Endodermal cell (in vitro differentiated cells): ENCODE results near the gene DGLUCY. TPM values are rescaled to one million over a fixed set of nuclear protein-coding genes. Genes with fewer than 3 reads are reported as not detected.
A peak's percentile ranks its signal among the peaks of the same experiment; 100 is the strongest.

ENCODE experiments used
- DNase-seq: peaks from one replicate; pipeline ENCODE4 v3.0.0-alpha.2; 2017
- H3K27ac ChIP-seq: 2 replicates; pipeline ENCODE4 v1.5.1; 2013; ENCODE audit warnings: mild to moderate bottlenecking, low read depth, low read length, moderate library complexity
- H3K27me3 ChIP-seq: 2 replicates; pipeline ENCODE4 v1.6.1; 2013; ENCODE audit warnings: mild to moderate bottlenecking, low read length, moderate library complexity; ENCODE audit not compliant: insufficient read depth, control insufficient read depth, poor library complexity, severe bottlenecking
- H3K36me3 ChIP-seq: 2 replicates; pipeline ENCODE4 v1.7.0; 2013; ENCODE audit warnings: mild to moderate bottlenecking, low read length, moderate library complexity; ENCODE audit not compliant: control insufficient read depth, insufficient read depth
- H3K4me1 ChIP-seq: one replicate; pipeline ENCODE4 v1.7.0; 2013; ENCODE audit warnings: low read length; ENCODE audit not compliant: control insufficient read depth, insufficient read depth
- H3K4me3 ChIP-seq: 2 replicates; pipeline ENCODE4 v1.5.1; 2013; ENCODE audit warnings: mild to moderate bottlenecking, low read length, moderate library complexity
- H3K9ac ChIP-seq: 2 replicates; pipeline ENCODE4 v1.6.1; 2013; ENCODE audit warnings: mild to moderate bottlenecking, low read length, moderate library complexity; ENCODE audit not compliant: poor library complexity, severe bottlenecking; ENCODE audit errors: extremely low read depth
- H3K9me3 ChIP-seq: 2 replicates; pipeline ENCODE4 v1.6.1; 2013; ENCODE audit warnings: mild to moderate bottlenecking, low read length, moderate library complexity; ENCODE audit not compliant: control insufficient read depth
- H3K27ac Mint-ChIP-seq: 2 replicates; pipeline ENCODE4 v1.8.0; 2020; ENCODE audit warnings: mixed read lengths
- H3K27me3 Mint-ChIP-seq: 2 replicates; pipeline ENCODE4 v1.8.0; 2021; ENCODE audit warnings: mild to moderate bottlenecking, mixed read lengths; ENCODE audit not compliant: insufficient read depth
- H3K36me3 Mint-ChIP-seq: 2 replicates; pipeline ENCODE4 v1.8.0; 2020; ENCODE audit warnings: low read depth, mixed read lengths
- H3K4me1 Mint-ChIP-seq: 2 replicates; pipeline ENCODE4 v1.8.0; 2020; ENCODE audit warnings: mixed read lengths
- H3K4me3 Mint-ChIP-seq: 2 replicates; pipeline ENCODE4 v1.8.0; 2020; ENCODE audit warnings: mild to moderate bottlenecking, moderate library complexity, mixed read lengths
- H3K9me3 Mint-ChIP-seq: 2 replicates; pipeline ENCODE4 v1.8.0; 2020; ENCODE audit warnings: mild to moderate bottlenecking, mixed read lengths
- WGBS, 2 experiments: methylation state at CpG; one replicate each; pipeline versions ENCODE4 v1.1.5 to v1.1.7; 2013; ENCODE audit warnings: missing lambda C conversion rate in 2 of 2, mixed read lengths in 1 of 2; ENCODE audit not compliant: insufficient coverage in 1 of 2, insufficient read length in 1 of 2; 5-methylcytosine and 5-hydroxymethylcytosine counted together
- total RNA-seq, 2 donors: library from RNA; stranded (reverse); fragmentation: NEBNext Ultra II Directional in 1 of 2; extraction: Animal tissue kit (Norgen Biotek cat#: 25700) in 1 of 2; gene quantifications; 2 replicates in 1 of 2; 3 replicates in 1 of 2; pipeline ENCODE4 v1.2.1, GENCODE V29; 2021
- TF ChIP-seq, protein P1 (sequence below): fragments of 200-600 bp; sonication (generic); conservative IDR thresholded peaks from 2 replicates; pipeline ENCODE4 v1.5.0; 2021; ENCODE audit warnings: antibody characterized with exemption, mild to moderate bottlenecking

DGLUCY gene
- total RNA-seq, 2 donors from 2014 or later, result 26.7 to 33.9 TPM

DNA sequence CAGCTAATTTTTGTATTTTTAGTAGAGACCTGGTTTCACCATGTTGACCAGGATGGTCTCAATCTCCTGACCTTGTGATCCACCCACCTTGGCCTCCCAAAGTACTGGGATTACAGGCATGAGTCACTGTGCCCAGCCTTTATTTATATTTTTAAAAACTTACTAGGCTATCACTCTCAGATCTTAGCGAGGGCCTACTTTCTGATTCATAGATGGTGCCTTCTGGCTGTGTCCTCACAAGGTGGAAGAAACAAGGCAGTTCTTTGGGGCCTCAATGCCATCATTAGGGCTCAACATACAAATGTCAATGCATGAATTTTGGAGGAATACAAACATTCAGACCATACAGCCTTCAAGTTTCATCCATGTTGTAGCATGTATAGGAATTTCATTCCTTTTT lies 2.4 kb upstream of the DGLUCY start:
- 97 to 100% methylated on average over 1 of the region's 1 CpG for WGBS, 2 experiments
- Histone ChIP-seq H3K36me3 (no peaks in the 10 kb centered on the region), H3K27ac (no peak overlapping the region), H3K27me3 (no peaks in the 10 kb centered on the region), H3K9ac (no peak overlapping the region), H3K9me3 (no peaks in the 10 kb centered on the region), H3K4me3 (no peak overlapping the region), H3K4me1 (peaks cover 14% of the 10 kb centered on the region)
- Mint-ChIP-seq H3K4me3 (no peak overlapping the region), H3K36me3 (no peaks in the 10 kb centered on the region), H3K27me3 (no peaks in the 10 kb centered on the region), H3K27ac (no peak overlapping the region), H3K4me1 (peaks cover 32% of the 10 kb centered on the region), H3K9me3 (peaks cover 3% of the 10 kb centered on the region)
- TF ChIP-seq, protein P1, sequence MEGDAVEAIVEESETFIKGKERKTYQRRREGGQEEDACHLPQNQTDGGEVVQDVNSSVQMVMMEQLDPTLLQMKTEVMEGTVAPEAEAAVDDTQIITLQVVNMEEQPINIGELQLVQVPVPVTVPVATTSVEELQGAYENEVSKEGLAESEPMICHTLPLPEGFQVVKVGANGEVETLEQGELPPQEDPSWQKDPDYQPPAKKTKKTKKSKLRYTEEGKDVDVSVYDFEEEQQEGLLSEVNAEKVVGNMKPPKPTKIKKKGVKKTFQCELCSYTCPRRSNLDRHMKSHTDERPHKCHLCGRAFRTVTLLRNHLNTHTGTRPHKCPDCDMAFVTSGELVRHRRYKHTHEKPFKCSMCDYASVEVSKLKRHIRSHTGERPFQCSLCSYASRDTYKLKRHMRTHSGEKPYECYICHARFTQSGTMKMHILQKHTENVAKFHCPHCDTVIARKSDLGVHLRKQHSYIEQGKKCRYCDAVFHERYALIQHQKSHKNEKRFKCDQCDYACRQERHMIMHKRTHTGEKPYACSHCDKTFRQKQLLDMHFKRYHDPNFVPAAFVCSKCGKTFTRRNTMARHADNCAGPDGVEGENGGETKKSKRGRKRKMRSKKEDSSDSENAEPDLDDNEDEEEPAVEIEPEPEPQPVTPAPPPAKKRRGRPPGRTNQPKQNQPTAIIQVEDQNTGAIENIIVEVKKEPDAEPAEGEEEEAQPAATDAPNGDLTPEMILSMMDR, result no peak
- no peak for DNase-seq

DNA sequence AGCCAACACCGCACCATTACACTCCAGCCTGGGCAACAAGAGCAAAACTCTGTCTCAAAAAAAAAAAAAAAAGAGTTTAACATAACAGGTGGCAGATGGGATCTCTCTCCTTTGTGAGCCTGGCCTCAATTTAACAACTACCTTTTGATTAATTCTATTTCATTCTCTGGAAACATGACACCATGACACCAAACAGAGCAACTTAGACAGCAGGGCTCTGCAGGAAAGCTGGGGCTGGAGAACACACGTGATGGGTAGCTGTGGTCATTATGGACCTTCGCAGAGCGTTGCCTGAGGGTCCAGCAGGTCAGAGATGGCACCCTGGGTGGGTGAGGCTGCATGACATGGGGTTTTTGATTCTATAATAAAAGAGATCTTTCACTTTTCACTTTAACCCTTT lies 1.7 kb upstream of the DGLUCY start:
- peaks cover 35% of the 10 kb centered on the region for H3K4me1 Mint-ChIP-seq
- TF ChIP-seq, protein P1, result no peak
- Histone ChIP-seq H3K27me3 (no peaks in the 10 kb centered on the region), H3K9ac (no peak overlapping the region), H3K4me3 (no peak overlapping the region), H3K27ac (no peak overlapping the region), H3K4me1 (peaks cover 14% of the 10 kb centered on the region), H3K36me3 (no peaks in the 10 kb centered on the region), H3K9me3 (no peaks in the 10 kb centered on the region)
- H3K4me3 Mint-ChIP-seq, result no peak overlapping the region
- H3K27me3 Mint-ChIP-seq, result no peaks in the 10 kb centered on the region
- peaks cover 3% of the 10 kb centered on the region for H3K9me3 Mint-ChIP-seq
- H3K36me3 Mint-ChIP-seq, result no peaks in the 10 kb centered on the region
- DNase-seq, result no peak
- H3K27ac Mint-ChIP-seq, result no peak overlapping the region
- WGBS, 2 experiments, result 92 to 100% methylated on average over 1 to 4 of the region's 4 CpGs

DNA sequence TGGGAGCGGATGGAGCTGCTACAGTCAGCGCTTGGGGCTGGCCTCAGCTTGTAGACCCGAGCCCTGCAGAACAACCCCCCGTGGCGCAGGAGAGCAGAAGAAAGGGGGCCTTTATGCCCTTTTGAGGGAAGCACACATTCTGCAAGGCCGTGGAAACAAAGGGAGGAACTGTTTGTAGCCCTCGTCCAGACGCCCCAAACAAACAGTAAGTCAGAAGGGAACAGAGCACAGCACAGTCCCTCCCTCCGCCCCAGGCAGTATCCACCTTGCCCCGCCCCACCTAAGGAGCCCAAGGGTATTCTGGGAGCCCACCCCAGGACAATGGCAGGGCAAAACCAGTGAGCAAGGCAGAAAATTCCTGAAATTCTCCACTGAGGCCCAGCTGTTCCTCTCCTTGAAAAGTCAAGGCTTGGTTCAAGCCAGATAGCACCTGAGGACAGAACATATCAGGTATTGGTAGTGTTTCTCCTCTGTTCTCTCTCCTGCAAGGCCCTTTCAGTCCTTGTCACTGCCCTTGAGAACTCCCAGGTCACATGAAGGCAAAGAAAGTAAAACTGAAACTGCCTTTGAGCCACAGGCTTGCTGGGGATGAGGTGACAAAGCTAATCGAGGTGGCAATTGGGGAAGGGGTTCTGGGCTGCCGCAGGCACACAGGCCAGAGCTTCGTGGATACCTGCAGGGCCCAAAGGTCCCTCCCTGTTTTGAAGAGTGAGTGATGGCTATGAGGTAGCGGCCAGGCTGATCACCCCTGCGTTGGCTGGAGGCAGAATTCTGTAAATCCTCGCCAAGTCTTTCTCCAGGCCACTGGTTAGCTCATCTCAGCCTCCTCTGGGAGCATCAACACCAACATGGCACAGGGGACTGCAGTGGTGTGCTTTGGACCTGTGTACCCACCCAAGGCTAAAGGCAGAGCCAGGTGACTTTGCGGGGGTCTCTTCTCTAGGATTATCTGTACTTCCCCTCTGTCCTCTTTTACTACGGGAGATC lies 499 bp downstream of the DGLUCY start:
- peak overlapping the region; percentile 45 for H3K9ac ChIP-seq
- Mint-ChIP-seq H3K4me1 (peaks cover 30% of the 10 kb centered on the region), H3K4me3 (peak overlapping the region; percentile 55), H3K27me3 (no peaks in the 10 kb centered on the region), H3K9me3 (peaks cover 6% of the 10 kb centered on the region), H3K27ac (peak overlapping the region; percentile 96), H3K36me3 (peaks cover 17% of the 10 kb centered on the region)
- TF ChIP-seq, protein P1, result no peak
- peaks cover 14% of the 10 kb centered on the region for H3K4me1 ChIP-seq
- WGBS, 2 experiments, result 46 to 64% methylated on average over 10 to 18 of the region's 18 CpGs
- DNase-seq, result peak; percentile 92
- H3K4me3 ChIP-seq, result peak overlapping the region; percentile 16
- H3K27ac ChIP-seq, result peak overlapping the region; percentile 88
- no peaks in the 10 kb centered on the region for H3K36me3 ChIP-seq
- H3K9me3 ChIP-seq, result peaks cover 7% of the 10 kb centered on the region
- H3K27me3 ChIP-seq, result no peaks in the 10 kb centered on the region
